Prostate gland (tissue), 2 donors: ENCODE measurements around the gene PTDSS2.

Source experiments
- CTCF ChIP-seq, 4 experiments: fragments of 200-600 bp in 2 of 4; fragments of 450-650 bp in 2 of 4; sonication (generic) in 2 of 4; IDR thresholded peaks; 1 replicate in 3 of 4; 2 replicates in 1 of 4; pipeline ENCODE4 v1.5.1; 2016 to 2019; ENCODE audit warnings: antibody characterized with exemption in 4 of 4, mild to moderate bottlenecking in 2 of 4, moderate library complexity in 2 of 4
- POLR2AphosphoS5 ChIP-seq: sonication (generic); formaldehyde crosslinking; IDR thresholded peaks from one replicate; pipeline ENCODE4 v1.6.1; 2017; ENCODE audit warnings: antibody characterized with exemption

- no peak for TF ChIP-seq CTCF (IDR thresholded peaks at IDR 0.05)
- TF ChIP-seq POLR2AphosphoS5 = no peak
Measured at GRCh38 chr11:407651-408123, 42.4 kb upstream of the PTDSS2 start.
